ENCODE data around the gene TPX2.

DNA sequence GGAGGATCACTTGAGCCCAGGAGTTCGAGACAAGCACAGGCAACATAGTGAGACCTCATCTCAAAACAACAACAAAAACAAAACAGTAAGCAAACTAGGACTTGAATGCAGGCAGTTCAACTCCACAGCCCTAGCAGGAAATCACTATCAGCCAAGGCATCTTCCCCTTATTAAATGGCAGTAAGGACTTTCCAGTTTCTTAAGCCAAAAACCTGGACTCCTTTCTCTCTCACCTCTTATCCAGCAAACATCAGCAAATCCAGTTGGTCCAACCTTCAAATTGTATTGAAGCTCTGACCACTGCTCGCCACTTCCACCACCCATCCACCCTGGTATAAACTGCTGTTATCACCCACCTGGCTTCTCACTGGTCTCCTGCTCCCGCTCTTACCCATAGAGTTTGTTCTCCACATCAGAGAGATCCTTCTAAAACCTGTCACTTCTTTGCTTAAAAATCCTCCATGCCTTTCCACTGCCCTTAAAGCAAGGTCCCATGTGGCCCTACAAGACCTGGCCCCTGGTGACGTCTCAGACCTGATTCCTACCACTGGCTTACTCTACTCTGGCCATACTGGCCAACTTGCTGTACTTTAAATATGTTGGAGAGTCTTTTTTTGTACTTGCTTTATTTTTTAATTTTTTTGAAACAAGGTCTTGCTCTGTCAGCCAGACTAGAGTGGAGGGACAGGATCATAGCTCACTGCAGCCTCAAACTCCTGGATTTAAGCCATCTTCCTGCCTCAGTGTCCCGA lies 44.1 kb upstream of the TPX2 start:
- TF ChIP-seq EZH2phosphoT487 (IDR thresholded peaks at IDR 0.05; ENCODE audit: insufficient read depth, low read depth), result no peak
- no peak for TF ChIP-seq EZH2 (IDR thresholded peaks at IDR 0.05; ENCODE audit: insufficient read depth, poor library complexity, severe bottlenecking)
